DMS53 treated with DMSO at 0.1 percent for 48 hours (cell line): ENCODE results near the gene HBS1L.

ENCODE experiments used
- DNase-seq: peaks from one replicate; lab custom pipeline; 2025; ENCODE audit not compliant: unreplicated experiment; lab: John Stamatoyannopoulos, UW

Gene HBS1L

DNA sequence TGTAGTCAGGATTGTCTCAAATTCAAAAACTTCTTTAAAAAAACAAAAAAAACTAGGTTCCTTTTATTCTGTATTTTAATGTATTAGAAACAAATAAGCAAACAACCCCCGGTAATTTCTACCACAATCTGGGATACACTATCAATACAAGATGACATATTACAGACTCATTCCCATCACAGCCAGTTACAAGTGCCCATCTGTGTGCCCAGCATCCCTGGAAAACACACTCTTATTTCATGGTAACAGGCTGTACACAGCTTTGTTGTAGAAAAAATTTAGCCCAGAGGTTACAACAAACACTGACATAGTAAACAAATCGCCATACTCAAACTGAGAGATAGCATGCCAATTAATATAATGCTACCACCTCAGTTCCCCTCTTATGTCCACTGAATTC, 16.3 kb downstream of the HBS1L start:
- DNase-seq: no peak

DNA sequence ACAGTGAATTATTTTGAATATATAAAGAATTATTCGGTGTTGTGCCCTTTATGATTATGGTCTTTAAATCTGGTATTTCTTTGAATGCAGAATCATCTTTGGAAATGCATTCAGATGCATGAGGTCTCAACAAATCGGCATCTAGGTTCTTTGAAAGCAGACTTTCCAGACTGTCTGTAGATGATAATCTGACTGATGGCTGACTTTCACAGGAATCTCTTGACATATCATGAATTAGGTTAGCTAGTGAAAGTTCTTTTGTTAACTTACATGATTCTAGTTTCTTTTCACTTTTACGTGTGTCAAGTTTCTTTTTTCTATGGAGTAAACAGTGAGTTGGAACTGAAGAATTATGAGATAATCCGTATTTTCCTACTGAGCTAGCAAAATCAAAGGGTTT, 17.1 kb downstream of the HBS1L start:
- DNase-seq: no peak

DNA sequence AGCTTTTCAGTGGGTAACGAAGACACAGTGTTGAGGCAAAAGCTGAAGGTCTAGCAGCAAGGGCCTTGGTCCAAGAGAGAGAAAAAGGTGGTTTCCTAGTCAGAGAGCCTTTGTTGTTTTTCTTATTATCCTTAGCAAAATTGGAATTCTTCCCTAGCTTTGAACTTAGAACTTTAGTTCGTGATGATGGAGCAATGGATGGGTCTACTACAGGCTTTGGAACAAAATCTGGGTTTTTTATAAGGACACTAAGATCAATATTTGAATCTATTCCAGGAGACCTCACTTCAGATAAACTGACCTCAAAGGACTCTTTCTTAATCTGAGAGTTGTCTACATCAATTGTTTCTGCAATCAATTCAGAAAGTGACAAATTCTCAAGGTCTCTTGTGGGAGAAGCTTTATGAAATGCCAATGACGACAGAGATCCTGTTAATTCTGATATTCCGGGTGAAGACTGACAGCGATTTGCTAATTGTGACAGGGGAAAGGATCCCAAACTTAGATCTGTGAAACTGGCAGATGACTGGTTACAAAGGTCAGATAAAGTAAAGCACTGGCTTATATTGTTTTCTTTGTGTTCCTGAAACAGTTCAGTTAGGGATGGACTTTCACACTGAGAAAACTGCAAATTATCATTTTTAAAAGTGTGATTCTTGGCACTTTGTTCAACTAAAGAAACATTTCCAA, 17.7 kb downstream of the HBS1L start:
- no peak for DNase-seq

DNA sequence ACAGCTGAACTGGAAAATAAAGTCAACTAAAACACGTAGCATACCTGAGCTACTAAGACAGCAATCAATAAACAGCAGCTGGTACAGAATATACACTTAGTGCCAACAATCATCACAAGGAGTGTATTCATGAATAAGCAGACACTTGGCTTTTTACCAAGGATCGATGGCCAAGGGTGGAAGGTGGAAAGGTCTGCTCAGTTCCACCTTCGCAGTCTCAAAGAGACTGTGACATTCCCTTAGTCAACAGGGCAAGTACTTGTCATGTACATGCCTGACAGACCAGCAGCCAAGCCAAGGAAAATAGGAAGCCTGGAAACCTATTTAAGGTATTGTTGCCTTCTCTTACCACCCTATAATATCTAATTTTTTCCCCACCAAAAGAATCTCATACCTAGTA, 21.4 kb downstream of the HBS1L start:
- no peak for DNase-seq

DNA sequence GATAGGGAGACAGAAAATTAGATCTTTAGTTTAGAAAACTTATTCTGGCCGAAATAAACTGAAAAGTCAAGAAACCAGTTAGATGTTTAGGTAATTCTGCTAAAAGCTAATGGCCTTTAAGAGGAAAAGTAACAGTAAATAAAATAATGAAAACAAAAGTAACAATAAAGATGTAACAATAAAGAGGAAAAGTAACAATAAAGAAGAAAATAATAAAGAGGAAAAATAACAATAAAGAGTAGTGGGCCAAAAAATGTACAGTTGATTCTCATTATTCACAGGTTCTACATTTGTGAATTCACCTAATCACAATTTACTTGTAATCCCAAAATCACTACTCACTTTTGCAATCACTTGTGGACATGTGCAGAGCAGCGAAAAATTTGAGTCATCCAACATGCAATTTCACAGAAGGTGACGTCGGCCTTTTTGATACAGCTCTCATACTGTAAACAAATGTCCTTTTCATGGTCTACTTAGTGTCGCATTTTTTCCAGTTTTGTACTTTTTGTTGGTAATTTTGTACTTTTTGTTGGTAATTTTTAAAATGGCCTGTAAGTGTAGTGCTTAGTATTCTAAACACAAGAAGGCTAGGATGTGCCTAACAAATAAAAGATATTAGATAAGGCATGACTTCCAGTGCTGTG, 24.0 kb downstream of the HBS1L start:
- DNase-seq: no peak

DNA sequence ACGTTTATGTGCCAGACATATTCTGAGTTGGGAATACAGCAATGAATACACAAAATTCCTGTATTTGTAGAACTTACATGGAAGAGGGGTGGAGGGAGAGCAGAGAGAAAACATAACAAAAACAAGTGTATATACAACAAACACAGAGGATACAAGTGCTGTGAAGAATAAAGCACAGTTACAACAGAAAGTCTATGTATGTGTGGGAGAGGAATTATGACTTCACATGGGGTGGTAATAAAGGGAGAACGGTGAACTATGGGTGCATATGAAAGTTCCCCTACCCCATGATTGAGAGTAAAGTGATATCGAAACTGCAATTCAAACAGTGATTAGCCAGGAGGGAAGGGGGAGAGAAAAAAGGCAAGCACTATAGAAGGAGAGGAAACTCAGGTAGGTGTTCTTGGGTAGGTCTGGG, 24.6 kb downstream of the HBS1L start:
- DNase-seq: no peak

DNA sequence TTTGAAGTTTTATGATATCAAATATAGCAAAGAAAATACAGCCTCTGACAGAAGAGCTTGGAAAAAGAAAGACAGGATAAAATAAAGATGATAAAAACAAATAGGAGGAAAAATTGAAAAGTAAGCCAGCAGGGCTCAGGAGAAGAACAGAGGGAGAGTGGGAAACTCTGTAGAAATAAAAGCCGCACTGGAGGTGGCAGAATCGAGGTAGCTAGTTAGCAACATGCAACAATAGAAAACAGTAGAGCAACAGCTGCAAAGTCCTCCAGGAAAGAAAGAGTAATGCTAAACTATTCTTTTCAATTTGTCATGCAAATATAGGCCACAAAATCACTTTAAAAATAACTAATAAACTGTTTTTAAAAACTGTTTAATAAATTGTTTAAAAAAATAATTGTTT, 28.8 kb downstream of the HBS1L start:
- no peak for DNase-seq

DNA sequence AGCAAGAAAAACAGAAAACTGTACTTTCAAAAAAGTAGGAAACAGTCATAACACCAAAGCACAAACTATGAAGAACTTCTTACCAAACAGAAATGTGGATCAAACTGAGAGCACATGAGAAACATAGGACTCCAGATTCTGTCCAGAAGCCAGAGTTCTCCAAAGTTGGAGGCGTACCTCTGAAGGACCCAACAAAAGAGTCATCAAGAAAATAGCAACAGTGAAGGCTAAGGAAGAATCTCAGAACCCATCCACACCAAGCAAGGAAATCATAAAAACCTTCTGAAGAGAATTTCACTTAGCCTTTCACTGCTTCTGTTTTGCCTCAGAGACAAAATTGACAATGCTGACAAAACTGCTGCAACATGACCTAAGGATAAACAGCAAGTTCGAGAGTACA, 29.4 kb downstream of the HBS1L start:
- no peak for DNase-seq

DNA sequence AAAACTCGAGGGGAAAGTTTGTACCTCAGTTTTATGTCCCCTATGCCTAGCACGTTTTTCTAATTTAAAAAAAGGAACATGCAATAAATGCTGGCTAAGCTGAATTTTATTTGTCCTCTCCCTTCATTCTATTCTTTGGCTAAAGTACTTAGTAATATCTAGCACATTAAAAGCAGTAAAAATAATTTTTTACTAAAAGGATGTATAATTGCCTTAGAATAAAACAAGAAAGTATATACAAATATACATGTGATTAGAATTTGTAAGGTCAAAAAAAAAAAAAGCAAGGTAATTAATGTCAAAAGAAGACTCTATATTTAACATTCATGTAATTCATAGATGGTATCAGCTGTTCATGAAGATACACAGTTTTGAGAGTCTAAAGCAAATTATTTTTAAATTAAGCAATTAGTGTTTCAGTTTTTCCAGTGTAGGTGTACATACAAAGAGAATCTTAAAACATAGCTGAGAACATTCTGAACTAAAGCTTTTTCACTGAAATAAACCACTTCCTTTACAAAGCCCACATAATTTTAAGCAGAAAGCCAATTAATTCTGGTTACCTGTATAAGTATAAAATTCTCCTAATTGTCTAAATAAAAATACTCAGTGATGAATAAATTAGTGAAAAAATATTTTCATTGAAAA, 32.4 kb downstream of the HBS1L start:
- no peak for DNase-seq

DNA sequence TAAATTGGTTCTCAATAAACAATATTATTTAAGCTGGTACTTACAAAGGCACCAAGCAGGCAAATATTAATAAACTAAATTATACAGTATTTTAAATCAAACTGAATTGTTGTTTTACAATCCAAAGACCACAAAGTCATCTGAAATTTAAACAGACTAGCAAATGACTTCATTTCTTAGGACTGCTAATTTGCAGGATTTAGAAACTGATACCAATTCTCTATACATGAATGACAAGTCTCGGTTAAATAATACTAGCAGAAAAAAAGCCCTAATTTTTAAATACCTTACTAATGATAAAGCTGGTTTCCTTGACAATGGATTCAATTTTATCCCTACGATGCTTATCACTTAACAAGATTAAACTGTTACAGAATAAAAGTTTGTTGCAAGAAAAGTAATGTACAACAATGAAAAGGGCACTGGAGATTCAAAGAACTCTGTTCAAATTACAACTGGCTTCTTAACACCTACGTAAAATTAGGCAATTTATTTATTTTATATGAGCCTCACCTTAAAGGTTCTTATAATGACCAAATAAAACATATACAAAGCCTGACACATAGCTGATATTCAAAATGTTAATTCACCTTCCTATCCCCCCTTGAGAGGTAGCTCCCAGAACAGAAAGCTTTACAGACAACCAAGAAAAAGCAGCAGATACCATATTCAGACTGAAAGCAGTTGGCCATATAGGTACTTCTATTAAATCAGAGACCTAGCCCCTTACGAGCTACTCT, 33.1 kb downstream of the HBS1L start:
- DNase-seq: no peak

DNA sequence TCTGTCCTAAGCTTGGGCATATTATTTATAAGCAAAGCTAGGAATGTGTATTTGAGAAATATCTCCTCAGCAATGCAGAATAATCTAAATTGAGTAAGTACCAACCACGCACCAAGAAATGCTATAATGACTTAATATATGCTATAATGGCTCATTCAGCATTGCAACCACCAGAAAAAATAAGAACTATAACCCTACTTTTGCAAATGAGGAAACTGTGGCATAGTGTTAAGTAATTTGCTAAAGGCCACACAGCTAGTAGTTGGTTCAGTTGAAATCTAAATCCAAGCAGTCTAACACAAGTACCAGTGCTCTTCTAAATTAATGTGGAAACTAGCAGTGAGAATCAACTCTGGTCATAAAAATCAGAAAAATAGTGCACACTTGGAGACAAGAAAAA, 35.7 kb downstream of the HBS1L start:
- DNase-seq: no peak

DNA sequence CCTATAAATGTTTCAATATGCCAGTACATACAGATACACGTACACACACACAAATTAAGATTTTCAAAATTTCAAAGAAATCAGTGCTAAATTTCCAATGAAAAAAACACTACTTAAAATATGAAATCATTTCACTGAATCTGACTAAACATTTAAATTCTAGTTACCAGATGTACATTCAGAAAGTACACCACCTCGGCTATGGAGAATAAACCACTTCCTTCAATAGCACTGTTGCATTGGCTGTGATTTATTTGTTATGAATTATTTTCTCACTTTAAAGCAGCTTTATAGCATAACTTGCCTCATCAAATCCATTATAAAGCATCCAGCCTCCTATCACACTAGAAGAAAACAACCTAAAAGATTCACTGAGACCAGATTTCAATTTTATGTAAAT, 36.6 kb downstream of the HBS1L start:
- no peak for DNase-seq

DNA sequence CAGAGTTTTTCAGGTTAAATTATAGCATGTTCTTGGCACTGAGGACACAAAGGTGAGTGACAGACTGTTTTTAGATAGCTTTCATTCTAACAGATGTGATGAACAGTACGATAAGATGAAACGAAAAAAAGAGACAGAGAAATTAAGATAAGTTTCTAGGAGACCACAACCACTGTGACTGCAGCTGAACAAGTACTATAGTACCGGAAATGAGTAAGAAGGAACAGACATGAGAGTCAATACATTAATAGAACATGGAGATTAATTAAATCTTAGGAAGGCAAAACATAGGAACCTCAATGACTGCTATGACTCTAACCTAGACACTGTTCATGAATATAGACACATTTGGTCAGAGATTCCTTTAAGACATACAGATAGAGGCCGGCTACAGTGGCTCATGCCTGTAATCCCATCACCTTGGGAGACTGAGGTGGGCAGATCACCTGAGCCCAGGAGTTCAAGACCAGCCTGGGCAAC, 40.2 kb downstream of the HBS1L start:
- no peak for DNase-seq

DNA sequence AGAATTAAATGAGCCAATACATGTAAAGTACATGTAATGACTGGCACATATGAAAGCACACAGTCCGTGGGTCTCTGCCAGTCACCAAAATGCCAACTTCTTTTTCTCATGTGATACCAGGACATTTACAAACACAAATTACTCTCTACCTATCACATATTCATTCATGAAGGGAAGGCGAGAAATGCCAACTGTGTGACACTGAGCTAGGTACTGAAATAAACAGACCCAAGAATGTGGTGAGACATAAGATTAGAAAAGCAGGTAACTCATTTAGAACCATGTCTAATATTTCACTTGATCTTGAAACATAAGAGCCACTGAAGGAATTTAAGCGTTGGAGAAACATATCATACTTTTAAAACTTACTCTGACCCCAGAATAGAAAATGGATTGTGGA, 41.4 kb downstream of the HBS1L start:
- no peak for DNase-seq

DNA sequence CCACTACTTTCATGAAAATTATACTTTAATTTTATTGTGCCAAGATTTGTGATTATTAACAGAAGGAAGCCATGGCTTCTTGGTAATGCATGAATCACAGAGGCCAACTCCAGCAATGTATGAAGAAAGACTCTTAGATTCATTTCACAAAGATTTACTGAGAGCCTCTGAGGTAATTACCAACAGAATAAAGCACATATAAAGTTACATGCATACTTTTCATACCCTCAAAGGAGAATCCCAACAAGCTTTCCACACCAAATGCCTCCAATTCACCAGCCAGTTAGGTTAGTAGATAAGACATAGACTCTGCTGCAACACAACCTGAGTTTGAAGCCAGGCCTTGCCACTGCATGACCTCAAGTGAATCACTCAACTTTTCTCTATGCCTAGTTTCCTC, 41.9 kb downstream of the HBS1L start:
- DNase-seq: no peak

DNA sequence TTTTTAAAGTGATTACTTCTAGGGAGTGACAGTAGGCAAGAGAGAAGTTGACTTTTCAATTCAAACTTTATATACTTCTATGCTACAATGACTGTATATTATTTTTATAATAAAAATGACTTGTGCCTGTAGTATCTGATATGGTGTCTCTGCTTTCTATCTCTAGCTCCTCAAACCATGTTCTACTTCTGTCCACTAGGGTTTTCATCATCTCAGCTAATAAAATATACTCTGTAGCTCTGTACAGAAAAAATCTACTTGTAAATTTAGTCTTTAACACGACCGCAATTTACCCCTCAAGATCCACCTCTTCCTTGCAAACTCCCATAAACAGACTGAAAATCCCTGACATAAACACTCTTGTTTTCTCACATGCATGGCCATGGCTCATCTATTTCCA, 42.3 kb downstream of the HBS1L start:
- no peak for DNase-seq

DNA sequence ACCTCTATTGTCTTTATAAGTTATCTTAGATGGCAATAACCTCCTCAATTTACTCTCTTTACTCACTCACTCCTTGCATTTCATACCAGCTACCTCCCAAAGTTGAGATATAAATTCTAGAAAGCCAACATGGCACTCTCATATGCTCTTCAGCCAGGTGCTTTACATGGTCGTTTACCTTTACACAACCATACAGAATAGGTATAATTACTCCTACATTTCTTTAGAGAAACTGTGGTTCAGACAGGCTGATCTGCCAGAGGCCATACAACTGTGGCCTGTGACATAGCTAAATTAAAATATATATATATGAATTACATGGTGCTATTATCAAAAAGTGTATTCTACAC, 45.7 kb downstream of the HBS1L start:
- DNase-seq: no peak

DNA sequence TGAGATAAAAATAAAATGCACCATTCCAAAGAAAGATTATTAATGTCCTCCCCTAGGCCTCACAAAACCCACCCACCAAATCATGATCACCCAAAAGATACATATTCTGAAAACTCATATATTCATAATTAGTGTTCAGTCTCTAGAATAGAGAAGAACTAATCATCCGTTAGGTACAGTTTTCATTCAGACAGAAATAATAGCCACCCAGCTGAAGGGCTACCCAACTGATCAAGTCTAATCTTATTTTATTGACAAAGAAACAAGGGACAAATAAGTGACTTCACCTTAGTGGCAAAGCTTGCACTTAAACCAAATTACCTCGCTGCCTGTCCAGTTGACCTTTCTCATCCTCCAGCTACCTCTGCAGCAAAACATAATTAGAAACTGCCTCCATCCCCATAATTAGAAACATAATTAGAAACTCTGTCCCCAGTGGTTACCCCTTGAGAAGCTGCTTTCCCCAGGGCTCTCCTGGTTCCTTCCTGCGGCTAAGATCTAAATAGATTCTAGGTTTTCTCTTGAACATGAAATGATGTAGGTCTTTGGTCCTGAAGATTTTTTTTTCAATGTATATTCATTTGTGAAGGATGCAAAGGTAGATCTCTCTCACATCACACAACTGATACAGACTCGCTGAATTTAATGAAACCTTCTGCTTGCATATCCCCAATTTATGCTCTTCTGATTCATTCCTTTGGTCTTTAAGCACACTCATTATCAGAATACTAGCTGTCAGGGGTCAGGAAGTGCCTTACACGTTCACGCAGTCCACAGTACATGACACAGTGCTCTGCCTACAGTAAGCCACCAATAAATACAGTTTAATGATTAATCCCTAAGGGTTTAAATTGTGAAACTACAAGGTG, 46.3 kb downstream of the HBS1L start:
- peak; percentile 9 for DNase-seq

DNA sequence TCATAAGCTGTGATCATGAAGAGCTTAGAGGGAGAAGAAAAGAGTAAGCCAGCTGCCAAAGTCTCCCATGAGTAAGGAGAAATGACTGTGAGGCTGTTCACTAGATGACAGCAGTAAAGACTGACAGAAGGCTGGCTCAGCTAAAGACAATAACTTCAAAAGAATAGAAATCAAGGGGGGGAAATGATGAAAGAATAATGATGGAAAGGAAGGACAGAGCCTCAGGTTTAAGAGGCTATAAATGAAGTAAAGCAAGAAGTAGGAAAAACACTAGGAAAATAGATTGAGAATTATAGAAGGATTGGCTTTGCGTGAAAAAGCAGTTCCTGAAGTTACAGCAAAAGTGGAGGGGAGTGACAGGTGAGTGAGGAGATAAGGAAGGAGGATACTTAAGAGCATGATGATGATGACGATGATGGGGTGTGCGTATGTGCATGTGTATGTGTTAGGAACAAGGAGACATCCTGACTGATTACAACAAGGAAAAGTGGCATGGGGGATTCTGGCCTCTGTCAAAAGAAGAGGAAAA, 48.2 kb downstream of the HBS1L start:
- no peak for DNase-seq

DNA sequence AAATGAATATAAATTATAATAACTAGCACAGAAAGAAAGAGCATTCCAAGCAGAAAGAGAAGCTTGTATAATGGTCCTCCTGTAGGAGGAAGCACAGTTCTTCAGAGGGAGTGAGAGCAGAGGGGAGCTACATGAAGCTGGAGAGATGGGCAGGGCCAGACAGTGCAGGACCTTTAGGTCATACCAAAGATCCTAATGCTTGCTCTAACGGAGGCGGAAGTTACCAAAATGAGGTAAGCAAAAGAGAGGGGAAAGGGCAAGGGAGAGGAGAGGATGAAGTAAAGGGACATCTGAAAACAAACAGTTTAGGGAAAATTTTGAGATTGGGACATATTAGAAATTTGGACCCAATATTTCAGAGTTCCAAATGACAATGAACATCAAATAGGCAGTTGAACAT, 50.2 kb downstream of the HBS1L start:
- no peak for DNase-seq
